ENCODE results near the gene LYPD5. TPM values are rescaled to one million over a fixed set of nuclear protein-coding genes. Genes with fewer than 3 reads are reported as not detected.

The LYPD5 gene
- total and polyA plus RNA-seq, 2 of the 13 experiments (the other 11 are each of a cell fraction or from before 2014, with no cell fraction given), result not detected

GRCh38 chr19:43754503-43755255 is 47.6 kb downstream of the LYPD5 start, which contains the start of gene SMG9 (continued):
- TF ChIP-seq ZNF121 (CRISPR knock-in tag; IDR thresholded peaks at IDR 0.05) (no peak), ZNF674 (CRISPR knock-in tag; IDR thresholded peaks at IDR 0.05; ENCODE audit: low read depth) (no peak), RARG (CRISPR knock-in tag; IDR thresholded peaks at IDR 0.05; ENCODE audit: low read depth) (no peak), SUZ12 (IDR thresholded peaks at IDR 0.05; ENCODE audit: low read depth, low read length) (no peak), PITX1 (CRISPR knock-in tag; IDR thresholded peaks at IDR 0.05) (no peak), FOXA1 (IDR thresholded peaks at IDR 0.05) (no peak), FOXA1 (CRISPR knock-in tag; IDR thresholded peaks at IDR 0.05) (peak; percentile 13; the same call in 1 of the 2 replicates), ZNF362 (CRISPR knock-in tag; IDR thresholded peaks at IDR 0.05; ENCODE audit: borderline replicate concordance) (no peak), KDM5A (IDR thresholded peaks at IDR 0.05; ENCODE audit: borderline replicate concordance, low read length) (no peak; the same call in 1 of the 2 replicates), ZBTB25 (CRISPR knock-in tag; IDR thresholded peaks at IDR 0.05) (peak; percentile 48; the same call in 1 of the 2 replicates), ZNF609 (CRISPR knock-in tag; IDR thresholded peaks at IDR 0.05; ENCODE audit: borderline replicate concordance) (0 out of 2 replicates have a peak, but pooled peaks have one; percentile 13), ZFX (CRISPR knock-in tag; IDR thresholded peaks at IDR 0.05; ENCODE audit: low read depth) (peak; percentile 84), MTERF4 (CRISPR knock-in tag; IDR thresholded peaks at IDR 0.05) (no peak), CBX5 (CRISPR knock-in tag; IDR thresholded peaks at IDR 0.05; ENCODE audit: borderline replicate concordance) (no peak), SOX6 (IDR thresholded peaks at IDR 0.05) (no peak), SOX6 (CRISPR knock-in tag; IDR thresholded peaks at IDR 0.05) (peak; percentile 46; the same call in 1 of the 2 replicates), KLF6 (CRISPR knock-in tag; IDR thresholded peaks at IDR 0.05) (0 out of 2 replicates have a peak, but pooled peaks have one; percentile 40), HIC2 (CRISPR knock-in tag; IDR thresholded peaks at IDR 0.05; ENCODE audit: low read depth) (no peak)

All from HepG2 (cell line).